Upper lobe of right lung (tissue), 1 donor: Measurements from ENCODE around the gene ZNF385D. TPM values are rescaled to one million over a fixed set of nuclear protein-coding genes. Genes with fewer than 3 reads are reported as not detected.

Source experiments
- ATAC-seq: fragments of 200-7000 bp; cut with Tn5 transposase; one replicate; pipeline ENCODE4 v1.9.1; 2020; ENCODE audit warnings: mild to moderate bottlenecking, moderate library complexity
- DNase-seq: peaks from one replicate; pipeline ENCODE4 v3.0.0-alpha.2; 2020
- H3K27ac ChIP-seq: fragments of 200-600 bp; one replicate; pipeline ENCODE4 v1.8.0; 2022
- H3K27me3 ChIP-seq: fragments of 200-600 bp; one replicate; pipeline ENCODE4 v1.8.0; 2022; ENCODE audit warnings: mild to moderate bottlenecking
- H3K36me3 ChIP-seq: fragments of 200-600 bp; one replicate; pipeline ENCODE4 v1.8.0; 2022
- H3K4me1 ChIP-seq: fragments of 200-600 bp; one replicate; pipeline ENCODE4 v1.8.0; 2022
- H3K4me3 ChIP-seq: fragments of 200-600 bp; one replicate; pipeline ENCODE4 v1.8.0; 2022; ENCODE audit warnings: mild to moderate bottlenecking
- H3K9me3 ChIP-seq: fragments of 200-600 bp; one replicate; pipeline ENCODE4 v1.8.0; 2022
- intact Hi-C: fragments of 100-400 bp; cut with DNase I; formaldehyde crosslinking; loops from one replicate; pipeline ENCODE4 v1.11.0; 2022
- total RNA-seq: library from RNA; stranded (reverse); fragmentation: NEBNext Ultra II Directional; extraction: Animal tissue kit (Norgen Biotek cat#: 25700); gene quantifications from one replicate; pipeline ENCODE4 v1.2.1, GENCODE V29; 2021
- TF ChIP-seq, protein P1 (sequence below): fragments of 200-600 bp; IDR thresholded peaks from one replicate; pipeline ENCODE4 v1.8.0; 2022; ENCODE audit warnings: antibody characterized with exemption
- donor health status: DM: no; HTN: yes; CAD: no; lungs with severe emphysema.

The ZNF385D gene
- total RNA-seq, 1 donor from 2014 or later: 9.4 TPM

DNA sequence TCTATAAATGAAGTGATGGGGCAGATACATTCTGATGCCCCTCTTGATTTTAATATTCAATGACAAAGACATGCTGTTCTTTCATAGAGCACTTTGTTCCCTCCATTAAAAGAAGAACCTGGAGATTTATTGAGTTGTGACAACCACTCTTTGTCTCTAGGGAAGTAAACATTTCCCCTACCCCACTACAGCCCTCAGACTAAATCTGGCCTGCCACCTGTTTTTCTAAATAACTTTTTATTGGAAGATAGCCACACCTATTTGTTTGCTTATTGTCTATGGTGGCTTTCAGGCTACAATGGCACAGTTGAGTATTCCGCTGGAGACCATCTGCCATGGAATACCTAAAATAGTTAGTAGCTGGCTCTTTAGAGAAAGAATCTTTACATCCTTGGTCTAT lies 41.2 kb upstream of the ZNF385D start:
- H3K9me3 ChIP-seq: no peaks in the 10 kb centered on the region
- DNase-seq: no peak
- H3K27me3 ChIP-seq: no peaks in the 10 kb centered on the region
- H3K27ac ChIP-seq: no peak overlapping the region
- ATAC-seq: no peak
- intact Hi-C loops: no loop called here
- TF ChIP-seq, protein P1, sequence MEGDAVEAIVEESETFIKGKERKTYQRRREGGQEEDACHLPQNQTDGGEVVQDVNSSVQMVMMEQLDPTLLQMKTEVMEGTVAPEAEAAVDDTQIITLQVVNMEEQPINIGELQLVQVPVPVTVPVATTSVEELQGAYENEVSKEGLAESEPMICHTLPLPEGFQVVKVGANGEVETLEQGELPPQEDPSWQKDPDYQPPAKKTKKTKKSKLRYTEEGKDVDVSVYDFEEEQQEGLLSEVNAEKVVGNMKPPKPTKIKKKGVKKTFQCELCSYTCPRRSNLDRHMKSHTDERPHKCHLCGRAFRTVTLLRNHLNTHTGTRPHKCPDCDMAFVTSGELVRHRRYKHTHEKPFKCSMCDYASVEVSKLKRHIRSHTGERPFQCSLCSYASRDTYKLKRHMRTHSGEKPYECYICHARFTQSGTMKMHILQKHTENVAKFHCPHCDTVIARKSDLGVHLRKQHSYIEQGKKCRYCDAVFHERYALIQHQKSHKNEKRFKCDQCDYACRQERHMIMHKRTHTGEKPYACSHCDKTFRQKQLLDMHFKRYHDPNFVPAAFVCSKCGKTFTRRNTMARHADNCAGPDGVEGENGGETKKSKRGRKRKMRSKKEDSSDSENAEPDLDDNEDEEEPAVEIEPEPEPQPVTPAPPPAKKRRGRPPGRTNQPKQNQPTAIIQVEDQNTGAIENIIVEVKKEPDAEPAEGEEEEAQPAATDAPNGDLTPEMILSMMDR: no peak
- no peak overlapping the region for H3K4me3 ChIP-seq
- peaks cover 8% of the 10 kb centered on the region for H3K4me1 ChIP-seq
- H3K36me3 ChIP-seq: no peaks in the 10 kb centered on the region

DNA sequence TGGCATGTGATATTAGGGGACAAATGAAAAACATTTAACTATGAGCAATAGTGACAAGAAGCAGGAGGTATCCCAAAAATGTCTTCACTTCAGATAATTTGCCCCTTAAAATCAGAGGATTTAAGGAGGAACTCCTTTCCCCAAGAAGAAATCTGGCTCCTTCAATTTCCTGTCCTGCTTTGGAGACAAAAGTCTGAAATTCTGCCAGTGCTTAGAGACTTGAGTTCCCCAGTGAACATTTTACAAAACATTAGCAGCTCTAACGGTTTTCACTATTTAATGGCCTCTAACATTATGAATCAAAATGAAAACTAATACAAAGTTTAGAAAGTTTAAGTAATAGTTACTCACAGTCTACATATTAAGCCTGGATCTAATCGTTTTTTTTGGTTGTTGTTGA lies 40.3 kb upstream of the ZNF385D start:
- intact Hi-C loops: no loop called here
- H3K4me3 ChIP-seq: no peak overlapping the region
- peaks cover 8% of the 10 kb centered on the region for H3K4me1 ChIP-seq
- H3K36me3 ChIP-seq: no peaks in the 10 kb centered on the region
- DNase-seq (no peak), ATAC-seq (no peak)
- no peak overlapping the region for H3K27ac ChIP-seq
- TF ChIP-seq, protein P1: no peak
- H3K9me3 ChIP-seq: no peaks in the 10 kb centered on the region
- no peaks in the 10 kb centered on the region for H3K27me3 ChIP-seq

DNA sequence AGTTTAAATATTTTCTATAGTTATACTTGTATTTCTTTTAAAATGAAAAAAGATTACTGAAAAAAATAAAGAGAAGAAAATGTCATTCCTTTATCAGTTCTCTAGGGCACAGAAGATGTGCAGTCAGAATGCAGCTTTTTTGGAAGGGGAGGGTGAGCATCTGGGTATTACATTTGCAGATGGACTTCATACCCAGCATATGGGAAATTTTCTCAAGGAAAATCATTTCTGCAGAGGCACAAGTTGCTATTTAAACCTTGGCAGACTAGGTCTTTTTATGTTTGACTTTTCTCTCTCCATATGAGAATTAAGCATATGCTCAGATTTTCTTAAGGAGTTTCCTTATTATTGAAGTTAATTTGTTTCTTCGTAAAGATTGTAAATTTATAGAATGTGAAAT lies 39.5 kb upstream of the ZNF385D start:
- TF ChIP-seq, protein P1: no peak
- Histone ChIP-seq H3K27ac (no peak overlapping the region), H3K4me1 (peaks cover 8% of the 10 kb centered on the region), H3K36me3 (no peaks in the 10 kb centered on the region), H3K9me3 (no peaks in the 10 kb centered on the region), H3K4me3 (no peak overlapping the region), H3K27me3 (no peaks in the 10 kb centered on the region)
- DNase-seq: no peak
- no peak for ATAC-seq
- intact Hi-C loops: no loop called here

DNA sequence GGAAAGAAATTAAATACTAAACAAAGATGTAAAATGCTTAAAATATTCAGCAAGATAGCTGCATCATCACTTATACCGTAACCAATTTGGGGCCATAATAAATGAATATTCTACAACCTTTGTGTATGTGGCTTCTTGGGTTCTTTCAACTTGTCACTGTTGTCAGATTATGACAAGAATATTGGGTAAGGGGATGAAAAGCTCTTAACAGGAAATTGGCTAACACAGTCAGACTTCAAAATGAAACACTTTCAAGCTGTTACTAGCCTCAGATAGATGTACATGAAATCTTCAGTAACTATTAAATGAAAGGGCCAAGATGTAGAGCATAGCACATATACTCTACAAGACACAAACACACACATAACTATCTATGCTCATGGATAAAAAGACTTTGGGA lies 38.7 kb upstream of the ZNF385D start:
- peaks cover 8% of the 10 kb centered on the region for H3K4me1 ChIP-seq
- H3K36me3 ChIP-seq: no peaks in the 10 kb centered on the region
- no peak overlapping the region for H3K27ac ChIP-seq
- no peaks in the 10 kb centered on the region for H3K27me3 ChIP-seq
- ATAC-seq: no peak
- TF ChIP-seq, protein P1: no peak
- intact Hi-C loops: no loop called here
- no peak for DNase-seq
- no peaks in the 10 kb centered on the region for H3K9me3 ChIP-seq
- no peak overlapping the region for H3K4me3 ChIP-seq

DNA sequence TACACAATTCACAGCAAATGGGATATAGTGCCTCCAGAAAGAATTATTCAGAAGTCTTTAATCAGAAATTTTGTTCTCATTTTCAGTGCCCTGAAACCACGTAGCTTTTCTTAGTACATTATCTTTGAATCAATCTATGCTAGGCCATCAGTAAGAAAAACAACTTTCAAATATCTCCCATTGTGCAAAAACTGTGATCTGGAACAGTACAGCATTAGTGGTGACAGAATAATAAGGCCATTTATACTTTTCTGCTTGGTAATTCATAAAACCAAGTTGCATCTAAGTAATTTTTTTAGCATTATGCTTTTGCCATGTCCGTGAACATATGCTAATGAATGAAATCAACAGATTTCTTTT lies 35.4 kb upstream of the ZNF385D start:
- Histone ChIP-seq H3K4me1 (peaks cover 6% of the 10 kb centered on the region), H3K27me3 (no peaks in the 10 kb centered on the region), H3K9me3 (no peaks in the 10 kb centered on the region), H3K27ac (no peak overlapping the region), H3K4me3 (no peak overlapping the region), H3K36me3 (no peaks in the 10 kb centered on the region)
- DNase-seq (no peak), ATAC-seq (no peak)
- intact Hi-C loops: no loop called here
- TF ChIP-seq, protein P1: no peak

DNA sequence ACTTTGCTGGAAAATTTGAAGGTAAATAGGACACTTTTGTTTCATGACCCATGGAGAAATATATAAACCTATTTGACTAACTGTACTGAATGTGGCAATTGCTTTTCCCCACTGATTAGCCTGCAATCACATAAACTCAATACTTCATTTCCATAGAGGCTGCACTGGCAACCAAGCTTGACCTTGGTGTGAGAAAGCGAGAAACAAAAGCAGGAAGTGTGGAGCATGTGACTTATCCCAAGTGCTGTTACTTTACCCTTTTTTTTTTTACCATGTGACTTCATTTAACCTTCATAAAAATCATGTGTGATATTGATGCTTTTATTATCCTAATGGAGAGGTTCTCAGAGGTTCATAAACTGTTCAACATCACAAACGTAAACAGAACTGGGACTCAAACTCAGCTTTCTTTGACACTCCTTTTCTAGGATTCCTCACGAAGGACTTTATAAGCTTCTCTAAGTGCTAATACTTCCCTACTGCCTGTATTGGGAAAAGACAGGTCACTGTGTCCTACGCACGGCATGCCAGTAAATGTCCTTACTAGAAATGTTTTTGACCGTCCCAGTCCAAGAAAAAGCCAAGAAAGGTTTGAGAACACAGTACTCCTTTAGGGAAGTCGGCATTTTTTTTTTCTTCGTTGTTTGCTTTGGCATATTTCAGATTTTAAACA lies 34.9 kb upstream of the ZNF385D start:
- no peaks in the 10 kb centered on the region for H3K27me3 ChIP-seq
- no peak overlapping the region for H3K4me3 ChIP-seq
- DNase-seq (no peak), ATAC-seq (no peak)
- peaks cover under 1% of the 10 kb centered on the region for H3K4me1 ChIP-seq
- TF ChIP-seq, protein P1: no peak
- no peaks in the 10 kb centered on the region for H3K36me3 ChIP-seq
- H3K9me3 ChIP-seq: no peaks in the 10 kb centered on the region
- no peak overlapping the region for H3K27ac ChIP-seq
- intact Hi-C loops: no loop called here
